IPS-18c (cell line): ENCODE measurements around the gene SKIC8.

Source experiments
- H3K4me3 ChIP-seq: 2 replicates; pipeline ENCODE4 v1.7.0; 2013; ENCODE audit warnings: low read depth, mild to moderate bottlenecking, low read length, moderate library complexity; ENCODE audit not compliant: insufficient read depth
- H3K9me3 ChIP-seq: one replicate; pipeline ENCODE4 v1.6.1; 2013; ENCODE audit warnings: mild to moderate bottlenecking, low read length, moderate library complexity; ENCODE audit not compliant: control insufficient read depth, insufficient read depth

SKIC8 gene

DNA sequence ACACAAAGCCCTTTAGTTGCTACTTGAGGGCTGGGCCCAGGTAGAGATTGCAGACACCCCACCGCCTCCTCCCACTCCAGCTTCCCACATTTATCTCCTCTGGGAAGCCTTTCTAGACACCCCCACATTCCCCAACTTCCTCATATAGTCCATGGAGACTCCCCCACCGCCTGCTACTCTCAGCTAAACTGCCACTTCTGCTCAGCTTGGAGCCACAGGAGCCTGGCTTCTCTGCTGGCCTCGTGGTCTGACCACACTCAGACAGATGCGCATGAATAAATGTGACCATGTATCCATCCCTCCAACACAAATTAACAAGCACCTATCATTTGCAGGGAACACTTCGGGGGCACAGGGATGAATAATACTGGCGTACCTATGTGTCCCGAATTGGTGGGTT is 54.5 kb downstream of the SKIC8 start:
- Histone ChIP-seq H3K4me3 (no peak overlapping the region), H3K9me3 (no peaks in the 10 kb centered on the region)

- H3K4me3 ChIP-seq = no peak overlapping the region
- no peaks in the 10 kb centered on the region for H3K9me3 ChIP-seq
These were observed 55.3 kb downstream of the SKIC8 start for GRCh38 chr15:78244101-78244500.

GRCh38 chr15:78243491-78243941 is 55.9 kb downstream of the SKIC8 start:
- no peak overlapping the region for H3K4me3 ChIP-seq
- H3K9me3 ChIP-seq = no peaks in the 10 kb centered on the region

GRCh38 chr15:78243058-78243457 is 56.4 kb downstream of the SKIC8 start:
- no peak overlapping the region for H3K4me3 ChIP-seq
- H3K9me3 ChIP-seq = no peaks in the 10 kb centered on the region

DNA sequence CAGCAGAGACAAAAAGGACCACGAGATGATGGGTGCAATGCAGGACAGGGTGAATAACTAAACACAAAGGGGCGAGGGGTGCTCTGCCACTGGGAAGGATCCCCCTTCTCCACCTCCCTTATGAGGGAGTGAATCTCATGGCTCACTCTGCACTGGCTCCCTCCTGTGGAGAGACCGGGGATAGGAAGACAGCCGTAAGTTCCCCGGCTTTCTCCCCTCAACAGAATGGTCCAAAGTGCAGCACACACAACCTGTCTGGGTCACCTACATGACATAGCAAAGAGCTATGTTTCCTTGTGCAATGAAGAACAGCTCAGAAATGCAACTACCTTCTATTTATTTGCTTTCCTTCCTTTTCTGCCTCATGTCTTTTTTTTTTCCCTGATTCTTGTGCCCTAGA is 57.3 kb downstream of the SKIC8 start:
- Histone ChIP-seq H3K4me3 (no peak overlapping the region), H3K9me3 (no peaks in the 10 kb centered on the region)

DNA sequence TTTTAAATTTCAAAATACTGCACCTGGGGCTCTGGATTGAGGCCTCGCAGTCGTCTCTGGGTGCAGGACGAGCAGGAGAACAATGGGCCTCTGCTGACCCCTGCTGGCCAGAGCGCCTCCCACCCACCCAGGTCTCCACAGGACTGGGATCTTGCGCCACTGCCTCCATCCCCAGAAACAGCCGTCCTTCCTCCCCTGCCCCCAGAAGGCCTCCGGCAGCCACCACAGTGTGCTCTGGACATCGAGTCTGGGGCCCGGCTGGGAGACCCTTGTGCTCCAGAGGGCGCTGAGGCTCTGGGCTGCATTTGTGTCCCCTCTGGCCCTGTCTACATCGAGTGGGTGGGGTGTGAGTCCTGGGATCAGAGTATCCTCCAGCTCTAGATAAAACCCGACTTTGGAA is 58.4 kb downstream of the SKIC8 start:
- H3K4me3 ChIP-seq = no peak overlapping the region
- no peaks in the 10 kb centered on the region for H3K9me3 ChIP-seq

- no peak overlapping the region for H3K4me3 ChIP-seq
- no peaks in the 10 kb centered on the region for H3K9me3 ChIP-seq
These were observed 59.6 kb downstream of the SKIC8 start for GRCh38 chr15:78239811-78240210.

DNA sequence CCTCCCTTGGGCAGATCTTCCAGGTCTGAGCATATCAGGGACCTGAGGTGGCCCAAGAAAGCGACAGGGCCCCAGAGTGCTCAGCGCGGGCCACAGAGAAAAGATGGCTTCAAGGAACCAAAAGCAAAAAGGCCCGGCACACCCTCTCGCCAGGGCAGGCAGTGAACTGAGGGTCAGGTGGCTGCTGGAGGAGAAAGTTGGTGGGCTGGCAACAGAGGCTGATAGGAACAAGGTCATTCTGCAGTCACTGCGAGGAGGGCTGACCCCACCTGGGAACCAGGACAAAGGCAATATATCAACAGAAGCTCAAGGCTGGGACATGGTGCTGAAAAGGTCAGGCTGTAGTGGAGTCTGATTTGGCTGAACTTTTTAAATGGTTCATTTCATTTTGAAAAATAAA is 62.3 kb downstream of the SKIC8 start:
- no peaks in the 10 kb centered on the region for H3K9me3 ChIP-seq
- no peak overlapping the region for H3K4me3 ChIP-seq

- H3K4me3 ChIP-seq = no peak overlapping the region
- no peaks in the 10 kb centered on the region for H3K9me3 ChIP-seq
These were observed 62.9 kb downstream of the SKIC8 start for GRCh38 chr15:78236491-78236890.

DNA sequence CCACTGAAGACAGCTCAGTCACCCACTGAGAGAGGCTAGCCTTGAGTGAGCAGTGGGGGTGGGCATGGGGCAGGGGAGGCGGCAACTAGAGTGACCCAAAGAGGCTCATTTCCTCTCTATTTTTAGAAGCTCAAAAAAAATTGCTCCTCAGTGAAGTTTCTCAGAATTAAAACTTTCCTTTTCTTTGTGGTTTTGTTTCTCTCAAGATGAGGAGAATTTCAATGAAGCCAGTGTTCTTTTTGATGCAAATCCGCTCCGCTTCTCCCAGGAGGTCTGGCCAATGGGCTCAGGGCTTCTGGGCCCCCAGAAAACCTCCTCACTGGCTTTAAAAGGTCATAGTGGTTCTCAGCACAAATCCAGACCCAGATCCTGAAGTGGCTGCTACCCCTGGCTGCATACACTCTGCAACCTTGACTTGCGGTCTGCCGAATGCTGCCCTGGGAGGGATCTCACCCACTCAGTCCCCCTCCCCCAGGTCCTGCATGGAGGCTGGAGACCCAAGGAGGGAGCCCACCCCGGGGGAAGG is 64.8 kb downstream of the SKIC8 start, which contains the start of gene ACSBG1:
Gene ACSBG1 (minus strand): TSS at position 51 of the 526 bp plus-strand sequence. CDS start 64 bp downstream, outside the sequence.
- H3K4me3 ChIP-seq = no peak within 1 kb of the TSS
- H3K9me3 ChIP-seq = no peaks in the 10 kb centered on the region

DNA sequence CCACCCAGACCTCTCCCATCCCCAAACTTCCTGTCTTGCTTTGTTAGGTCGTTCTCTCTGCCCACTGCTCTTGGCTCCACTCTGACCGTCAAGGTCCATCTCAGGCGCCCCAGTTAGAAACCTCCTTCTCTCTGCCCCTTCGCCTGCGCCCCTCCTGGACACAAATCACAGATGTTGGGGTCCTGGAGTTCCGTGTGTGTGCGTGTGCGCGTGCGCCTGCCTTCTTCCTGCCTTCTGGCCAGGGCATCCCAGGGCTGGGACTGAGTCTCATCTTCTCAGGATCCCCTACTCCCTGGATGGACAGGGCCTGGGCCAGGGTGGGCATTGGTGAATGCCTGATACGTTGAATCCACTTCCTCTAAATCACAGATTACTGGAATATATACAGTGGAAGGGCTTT is 65.9 kb downstream of the SKIC8 start:
- H3K9me3 ChIP-seq = no peaks in the 10 kb centered on the region
- no peak overlapping the region for H3K4me3 ChIP-seq
